Neural progenitor cell (in vitro differentiated cells): ENCODE results near the gene DDX5.

ENCODE experiments used
- EZH2 ChIP-seq: fragments of 200-600 bp; sonication (generic); IDR thresholded peaks from 2 replicates; pipeline ENCODE4 v1.6.1; 2017; ENCODE audit warnings: antibody characterized with exemption, mild to moderate bottlenecking, moderate library complexity
- EZH2phosphoT487 ChIP-seq: fragments of 200-600 bp; sonication (generic); IDR thresholded peaks from 2 replicates; pipeline ENCODE4 v1.6.1; 2017; ENCODE audit warnings: antibody characterized with exemption
- TF ChIP-seq, protein P1 (sequence below): fragments of 200-600 bp; sonication (generic); IDR thresholded peaks from 2 replicates; pipeline ENCODE4 v1.5.1; 2017; ENCODE audit warnings: antibody characterized with exemption, mild to moderate bottlenecking

- TF ChIP-seq EZH2 (no peak), EZH2phosphoT487 (no peak)
- TF ChIP-seq, protein P1, sequence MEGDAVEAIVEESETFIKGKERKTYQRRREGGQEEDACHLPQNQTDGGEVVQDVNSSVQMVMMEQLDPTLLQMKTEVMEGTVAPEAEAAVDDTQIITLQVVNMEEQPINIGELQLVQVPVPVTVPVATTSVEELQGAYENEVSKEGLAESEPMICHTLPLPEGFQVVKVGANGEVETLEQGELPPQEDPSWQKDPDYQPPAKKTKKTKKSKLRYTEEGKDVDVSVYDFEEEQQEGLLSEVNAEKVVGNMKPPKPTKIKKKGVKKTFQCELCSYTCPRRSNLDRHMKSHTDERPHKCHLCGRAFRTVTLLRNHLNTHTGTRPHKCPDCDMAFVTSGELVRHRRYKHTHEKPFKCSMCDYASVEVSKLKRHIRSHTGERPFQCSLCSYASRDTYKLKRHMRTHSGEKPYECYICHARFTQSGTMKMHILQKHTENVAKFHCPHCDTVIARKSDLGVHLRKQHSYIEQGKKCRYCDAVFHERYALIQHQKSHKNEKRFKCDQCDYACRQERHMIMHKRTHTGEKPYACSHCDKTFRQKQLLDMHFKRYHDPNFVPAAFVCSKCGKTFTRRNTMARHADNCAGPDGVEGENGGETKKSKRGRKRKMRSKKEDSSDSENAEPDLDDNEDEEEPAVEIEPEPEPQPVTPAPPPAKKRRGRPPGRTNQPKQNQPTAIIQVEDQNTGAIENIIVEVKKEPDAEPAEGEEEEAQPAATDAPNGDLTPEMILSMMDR: no peak
These were observed 39.9 kb downstream of the DDX5 start for GRCh38 chr17:64466019-64466735.
